Ascending aorta (tissue), 2 donors: ENCODE results near the gene UBE4A. TPM values are rescaled to one million over a fixed set of nuclear protein-coding genes. Genes with fewer than 3 reads are reported as not detected.

Experiments used
- DNase-seq, 2 donors: peaks; one replicate each; pipeline ENCODE4 v3.0.0-alpha.2; 2019; ENCODE audit warnings: low spot score in 2 of 2
- H3K27ac ChIP-seq, 2 donors: fragments of 200-600 bp; sonication (generic); one replicate each; pipeline ENCODE4 v1.5.1; 2016 to 2017; ENCODE audit warnings: mild to moderate bottlenecking in 1 of 2
- H3K27me3 ChIP-seq: fragments of 200-600 bp; sonication (generic); one replicate; pipeline ENCODE4 v1.5.1; 2017
- H3K36me3 ChIP-seq, 2 donors: fragments of 200-600 bp; sonication (generic); one replicate each; pipeline ENCODE4 v1.5.1; 2016
- H3K4me1 ChIP-seq, 2 donors: fragments of 200-600 bp; sonication (generic); one replicate each; pipeline ENCODE4 v1.5.1; 2016 to 2017; ENCODE audit warnings: mild to moderate bottlenecking in 1 of 2
- H3K4me3 ChIP-seq, 2 donors: fragments of 200-600 bp; sonication (generic); one replicate each; pipeline ENCODE4 v1.5.1; 2016 to 2017; ENCODE audit warnings: mild to moderate bottlenecking in 1 of 2
- H3K9me3 ChIP-seq, 2 donors: fragments of 200-600 bp; sonication (generic); one replicate each; pipeline ENCODE4 v1.5.1; 2016
- intact Hi-C: fragments of 100-400 bp; cut with DNase I; formaldehyde crosslinking; loops from one replicate; pipeline ENCODE4 v1.15.1; 2023
- total RNA-seq: library from RNA; depleted of rRNA; stranded (reverse); fragments of >200 nt; gene quantifications from one replicate; pipeline ENCODE4 v1.1.0, GENCODE V29; 2016
- TF ChIP-seq, protein P1 (sequence below), 3 experiments: fragments of 200-600 bp in 2 of 3; fragments of 450-650 bp in 1 of 3; sonication (generic) in 2 of 3; IDR thresholded peaks; one replicate each; pipeline ENCODE4 v1.5.1; 2016 to 2019; ENCODE audit warnings: antibody characterized with exemption in 3 of 3, mild to moderate bottlenecking in 1 of 3, moderate library complexity in 1 of 3

The UBE4A gene, protein sequence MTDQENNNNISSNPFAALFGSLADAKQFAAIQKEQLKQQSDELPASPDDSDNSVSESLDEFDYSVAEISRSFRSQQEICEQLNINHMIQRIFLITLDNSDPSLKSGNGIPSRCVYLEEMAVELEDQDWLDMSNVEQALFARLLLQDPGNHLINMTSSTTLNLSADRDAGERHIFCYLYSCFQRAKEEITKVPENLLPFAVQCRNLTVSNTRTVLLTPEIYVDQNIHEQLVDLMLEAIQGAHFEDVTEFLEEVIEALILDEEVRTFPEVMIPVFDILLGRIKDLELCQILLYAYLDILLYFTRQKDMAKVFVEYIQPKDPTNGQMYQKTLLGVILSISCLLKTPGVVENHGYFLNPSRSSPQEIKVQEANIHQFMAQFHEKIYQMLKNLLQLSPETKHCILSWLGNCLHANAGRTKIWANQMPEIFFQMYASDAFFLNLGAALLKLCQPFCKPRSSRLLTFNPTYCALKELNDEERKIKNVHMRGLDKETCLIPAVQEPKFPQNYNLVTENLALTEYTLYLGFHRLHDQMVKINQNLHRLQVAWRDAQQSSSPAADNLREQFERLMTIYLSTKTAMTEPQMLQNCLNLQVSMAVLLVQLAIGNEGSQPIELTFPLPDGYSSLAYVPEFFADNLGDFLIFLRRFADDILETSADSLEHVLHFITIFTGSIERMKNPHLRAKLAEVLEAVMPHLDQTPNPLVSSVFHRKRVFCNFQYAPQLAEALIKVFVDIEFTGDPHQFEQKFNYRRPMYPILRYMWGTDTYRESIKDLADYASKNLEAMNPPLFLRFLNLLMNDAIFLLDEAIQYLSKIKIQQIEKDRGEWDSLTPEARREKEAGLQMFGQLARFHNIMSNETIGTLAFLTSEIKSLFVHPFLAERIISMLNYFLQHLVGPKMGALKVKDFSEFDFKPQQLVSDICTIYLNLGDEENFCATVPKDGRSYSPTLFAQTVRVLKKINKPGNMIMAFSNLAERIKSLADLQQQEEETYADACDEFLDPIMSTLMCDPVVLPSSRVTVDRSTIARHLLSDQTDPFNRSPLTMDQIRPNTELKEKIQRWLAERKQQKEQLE
- 24.6 TPM for total RNA-seq

DNA sequence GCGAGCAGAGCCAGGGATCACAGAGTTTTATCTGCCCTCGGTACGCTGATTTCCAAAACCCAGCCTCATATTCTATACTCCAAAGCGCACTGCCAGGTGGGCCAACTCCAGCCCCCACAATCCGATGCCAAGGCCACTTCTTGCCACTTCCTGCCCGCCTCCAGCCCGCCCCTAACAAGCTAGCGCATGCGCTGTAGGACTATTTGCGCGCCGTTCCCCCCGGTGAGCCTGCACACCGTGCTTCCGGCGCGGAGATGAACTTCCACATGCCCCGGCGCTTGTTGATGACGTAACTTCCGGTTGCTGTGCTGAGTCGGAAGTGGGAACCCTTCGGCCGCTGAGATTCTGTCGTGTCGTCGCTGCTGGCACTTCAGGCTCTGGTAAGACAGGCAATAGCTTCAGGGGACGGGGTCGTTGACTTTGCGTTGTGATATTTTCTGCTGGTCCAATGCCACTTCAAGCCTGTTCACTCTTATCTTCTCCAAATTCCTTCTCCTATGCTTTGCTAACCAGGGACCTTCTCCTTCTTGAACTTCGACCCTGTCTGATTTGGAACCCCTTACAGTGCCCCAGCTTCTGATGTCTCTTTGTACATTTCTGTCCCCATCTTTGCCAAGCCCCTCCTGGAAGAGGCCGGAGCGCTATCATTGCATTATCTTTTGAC is at the start of gene UBE4A:
UBE4A (plus strand) TSS at position 306 of the 664 bp plus-strand sequence. CDS start 5,481 bp downstream, outside the sequence.
- DNase-seq = peak; percentile 75 to 96
- Histone ChIP-seq H3K27ac (peak within 1 kb of the TSS; percentile 40 to 44), H3K9me3 (no peaks in the 10 kb centered on the region), H3K4me1 (peaks cover 0 to 8% of the 10 kb centered on the region in 2 donors), H3K36me3 (no peaks in the 10 kb centered on the region), H3K27me3 (no peaks in the 10 kb centered on the region), H3K4me3 (peak within 1 kb of the TSS; percentile 74 to 82)
- TF ChIP-seq, protein P1, sequence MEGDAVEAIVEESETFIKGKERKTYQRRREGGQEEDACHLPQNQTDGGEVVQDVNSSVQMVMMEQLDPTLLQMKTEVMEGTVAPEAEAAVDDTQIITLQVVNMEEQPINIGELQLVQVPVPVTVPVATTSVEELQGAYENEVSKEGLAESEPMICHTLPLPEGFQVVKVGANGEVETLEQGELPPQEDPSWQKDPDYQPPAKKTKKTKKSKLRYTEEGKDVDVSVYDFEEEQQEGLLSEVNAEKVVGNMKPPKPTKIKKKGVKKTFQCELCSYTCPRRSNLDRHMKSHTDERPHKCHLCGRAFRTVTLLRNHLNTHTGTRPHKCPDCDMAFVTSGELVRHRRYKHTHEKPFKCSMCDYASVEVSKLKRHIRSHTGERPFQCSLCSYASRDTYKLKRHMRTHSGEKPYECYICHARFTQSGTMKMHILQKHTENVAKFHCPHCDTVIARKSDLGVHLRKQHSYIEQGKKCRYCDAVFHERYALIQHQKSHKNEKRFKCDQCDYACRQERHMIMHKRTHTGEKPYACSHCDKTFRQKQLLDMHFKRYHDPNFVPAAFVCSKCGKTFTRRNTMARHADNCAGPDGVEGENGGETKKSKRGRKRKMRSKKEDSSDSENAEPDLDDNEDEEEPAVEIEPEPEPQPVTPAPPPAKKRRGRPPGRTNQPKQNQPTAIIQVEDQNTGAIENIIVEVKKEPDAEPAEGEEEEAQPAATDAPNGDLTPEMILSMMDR (IDR thresholded peaks at IDR 0.05) = no peak
- intact Hi-C loops = loop anchor here (1.0 to 5.0 kb wide), 2 partner anchors 77 to 212 kb away; partner anchors contain the start of gene KMT2A

DNA sequence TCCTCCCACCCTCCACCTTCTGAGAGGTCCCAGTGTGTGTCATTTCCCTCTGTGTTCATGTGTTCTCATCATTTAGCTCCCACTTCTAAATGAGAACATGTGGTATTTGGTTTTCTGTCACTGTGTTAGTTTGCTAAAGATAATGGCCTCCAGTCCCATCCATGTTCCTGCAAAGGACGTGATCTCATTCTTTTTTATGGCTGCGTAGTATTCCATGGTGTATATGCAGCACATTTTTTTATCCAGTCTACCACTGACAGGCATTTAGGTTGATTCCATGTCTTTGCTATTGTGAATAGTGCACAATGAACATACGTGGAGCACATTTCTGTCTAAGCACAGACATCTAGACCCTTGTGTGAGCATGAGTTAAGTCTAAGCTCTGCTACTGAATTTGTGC is 49.1 kb upstream of the UBE4A start:
- Histone ChIP-seq H3K27ac (no peak overlapping the region), H3K4me3 (no peak overlapping the region), H3K4me1 (no peaks in the 10 kb centered on the region), H3K9me3 (no peaks in the 10 kb centered on the region), H3K27me3 (no peaks in the 10 kb centered on the region), H3K36me3 (no peaks in the 10 kb centered on the region)
- DNase-seq = no peak
- TF ChIP-seq, protein P1 (IDR thresholded peaks at IDR 0.05) = no peak
- intact Hi-C loops = no loop called here

DNA sequence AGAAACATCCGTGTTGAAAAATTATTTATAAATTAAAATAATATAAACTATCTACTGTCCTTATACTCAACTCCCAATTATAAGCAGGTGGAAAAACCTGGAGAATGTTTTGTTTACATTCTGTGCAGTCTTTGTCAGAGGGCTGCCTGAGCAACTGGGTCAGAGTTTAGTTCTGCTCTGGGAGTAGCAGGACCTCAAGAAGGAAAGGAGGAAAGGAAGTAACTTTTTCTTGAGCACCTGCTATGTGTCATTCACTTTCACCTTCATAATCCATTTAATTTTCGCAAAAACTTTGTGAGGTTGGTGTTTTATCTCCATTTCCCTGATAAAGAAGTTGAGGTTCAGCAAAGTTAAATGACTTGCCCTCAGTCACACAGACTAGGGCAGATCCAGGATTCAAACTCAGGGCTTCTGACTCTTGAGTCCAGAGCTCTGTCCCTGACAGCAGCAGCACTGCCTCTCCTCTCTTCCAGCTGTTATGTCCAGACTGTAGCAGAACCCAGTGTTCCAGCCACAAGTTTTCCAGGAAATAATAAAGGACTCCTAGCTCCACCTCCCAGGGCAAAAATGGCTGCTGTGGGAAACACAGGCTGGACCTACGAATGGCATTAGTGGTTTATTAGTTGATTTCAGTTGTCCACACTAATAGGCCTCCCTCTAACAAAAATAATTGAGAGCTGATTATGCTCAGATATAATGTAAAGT is 48.5 kb upstream of the UBE4A start:
- Histone ChIP-seq H3K9me3 (no peaks in the 10 kb centered on the region), H3K27ac (no peak overlapping the region), H3K36me3 (no peaks in the 10 kb centered on the region), H3K27me3 (no peaks in the 10 kb centered on the region), H3K4me3 (no peak overlapping the region), H3K4me1 (no peaks in the 10 kb centered on the region)
- DNase-seq = no peak
- TF ChIP-seq, protein P1 (IDR thresholded peaks at IDR 0.05) = no peak
- intact Hi-C loops = no loop called here

DNA sequence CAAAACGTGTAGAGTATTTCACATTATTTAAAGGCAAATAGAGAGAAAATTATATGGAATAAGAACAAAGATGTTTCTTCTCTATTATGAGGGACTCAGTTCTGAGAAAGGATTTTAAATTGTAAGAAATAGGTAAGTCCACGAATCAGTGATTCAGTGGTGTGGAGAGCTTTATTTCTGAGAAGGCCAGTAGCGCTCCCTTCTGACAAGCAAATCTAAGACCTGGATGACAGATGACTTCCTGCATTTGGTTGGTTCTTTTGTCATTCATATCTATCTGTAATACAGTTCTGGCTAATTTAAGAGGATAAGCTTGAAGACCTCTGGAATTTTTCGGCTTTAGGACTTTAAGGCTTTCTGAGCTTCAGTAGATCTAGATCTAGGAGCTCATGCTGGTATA is 47.9 kb upstream of the UBE4A start:
- Histone ChIP-seq H3K36me3 (no peaks in the 10 kb centered on the region), H3K27ac (no peak overlapping the region), H3K27me3 (no peaks in the 10 kb centered on the region), H3K4me1 (no peaks in the 10 kb centered on the region), H3K4me3 (no peak overlapping the region), H3K9me3 (no peaks in the 10 kb centered on the region)
- TF ChIP-seq, protein P1 (IDR thresholded peaks at IDR 0.05) = no peak
- intact Hi-C loops = no loop called here
- DNase-seq = no peak

DNA sequence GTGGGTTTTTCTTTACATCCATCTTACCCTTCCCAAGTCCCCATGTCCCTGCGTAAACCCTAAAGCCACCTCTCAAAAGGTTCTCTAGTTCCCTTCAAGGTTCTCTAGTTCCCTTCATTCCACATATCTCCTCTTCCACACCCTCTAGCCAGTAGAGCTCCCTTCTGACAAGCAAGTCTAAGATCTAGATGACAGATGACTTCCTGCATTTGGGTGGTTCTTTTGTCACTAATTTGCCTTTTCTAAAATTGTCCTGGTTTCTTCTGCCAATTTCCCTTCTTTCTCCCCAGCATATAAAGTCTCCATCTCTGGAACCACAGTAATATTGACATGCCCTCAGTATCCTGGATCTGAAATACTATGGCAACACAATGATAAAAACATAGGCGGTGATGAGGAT is 47.1 kb upstream of the UBE4A start:
- no peaks in the 10 kb centered on the region for H3K36me3 ChIP-seq
- H3K4me3 ChIP-seq = no peak overlapping the region
- no peaks in the 10 kb centered on the region for H3K27me3 ChIP-seq
- TF ChIP-seq, protein P1 (IDR thresholded peaks at IDR 0.05) = no peak
- H3K4me1 ChIP-seq = no peaks in the 10 kb centered on the region
- H3K9me3 ChIP-seq = no peaks in the 10 kb centered on the region
- intact Hi-C loops = no loop called here
- H3K27ac ChIP-seq = no peak overlapping the region
- no peak for DNase-seq
